Measurements from ENCODE around the gene VGLL4. TPM values are rescaled to one million over a fixed set of nuclear protein-coding genes. Genes with fewer than 3 reads are reported as not detected.

The VGLL4 gene
- total RNA-seq, 3 donors from 2014 or later, result 42.5 to 51.3 (median 46.4) TPM

GRCh38 chr3:11625376-11626083 is 18.2 kb downstream of the VGLL4 start:
- Histone ChIP-seq H3K4me3 (no peak overlapping the region), H3K9me3 (no peaks in the 10 kb centered on the region), H3K4me1 (ENCODE audit: low read depth) (peaks cover 62% of the 10 kb centered on the region), H3K36me3 (ENCODE audit: low read depth) (no peaks in the 10 kb centered on the region)
- intact Hi-C loops (cut with DNase I, micrococcal nuclease), result no loop called here
- TF ChIP-seq, protein P1, sequence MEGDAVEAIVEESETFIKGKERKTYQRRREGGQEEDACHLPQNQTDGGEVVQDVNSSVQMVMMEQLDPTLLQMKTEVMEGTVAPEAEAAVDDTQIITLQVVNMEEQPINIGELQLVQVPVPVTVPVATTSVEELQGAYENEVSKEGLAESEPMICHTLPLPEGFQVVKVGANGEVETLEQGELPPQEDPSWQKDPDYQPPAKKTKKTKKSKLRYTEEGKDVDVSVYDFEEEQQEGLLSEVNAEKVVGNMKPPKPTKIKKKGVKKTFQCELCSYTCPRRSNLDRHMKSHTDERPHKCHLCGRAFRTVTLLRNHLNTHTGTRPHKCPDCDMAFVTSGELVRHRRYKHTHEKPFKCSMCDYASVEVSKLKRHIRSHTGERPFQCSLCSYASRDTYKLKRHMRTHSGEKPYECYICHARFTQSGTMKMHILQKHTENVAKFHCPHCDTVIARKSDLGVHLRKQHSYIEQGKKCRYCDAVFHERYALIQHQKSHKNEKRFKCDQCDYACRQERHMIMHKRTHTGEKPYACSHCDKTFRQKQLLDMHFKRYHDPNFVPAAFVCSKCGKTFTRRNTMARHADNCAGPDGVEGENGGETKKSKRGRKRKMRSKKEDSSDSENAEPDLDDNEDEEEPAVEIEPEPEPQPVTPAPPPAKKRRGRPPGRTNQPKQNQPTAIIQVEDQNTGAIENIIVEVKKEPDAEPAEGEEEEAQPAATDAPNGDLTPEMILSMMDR (IDR thresholded peaks at IDR 0.05), result no peak
- DNase-seq (no peak), ATAC-seq (peak; percentile 68)

- DNase-seq (no peak), ATAC-seq (no peak)
- Histone ChIP-seq H3K4me3 (no peak overlapping the region), H3K9me3 (no peaks in the 10 kb centered on the region), H3K36me3 (ENCODE audit: low read depth) (no peaks in the 10 kb centered on the region), H3K4me1 (ENCODE audit: low read depth) (peaks cover 68% of the 10 kb centered on the region)
- intact Hi-C loops (cut with DNase I, micrococcal nuclease), result no loop called here
- TF ChIP-seq, protein P1 (IDR thresholded peaks at IDR 0.05), result no peak
Observed at GRCh38 chr3:11624704-11625375, 18.9 kb downstream of the VGLL4 start.

GRCh38 chr3:11624161-11624560 is 19.6 kb downstream of the VGLL4 start:
- peaks cover 68% of the 10 kb centered on the region for H3K4me1 ChIP-seq (ENCODE audit: low read depth)
- no peak for ATAC-seq

DNA sequence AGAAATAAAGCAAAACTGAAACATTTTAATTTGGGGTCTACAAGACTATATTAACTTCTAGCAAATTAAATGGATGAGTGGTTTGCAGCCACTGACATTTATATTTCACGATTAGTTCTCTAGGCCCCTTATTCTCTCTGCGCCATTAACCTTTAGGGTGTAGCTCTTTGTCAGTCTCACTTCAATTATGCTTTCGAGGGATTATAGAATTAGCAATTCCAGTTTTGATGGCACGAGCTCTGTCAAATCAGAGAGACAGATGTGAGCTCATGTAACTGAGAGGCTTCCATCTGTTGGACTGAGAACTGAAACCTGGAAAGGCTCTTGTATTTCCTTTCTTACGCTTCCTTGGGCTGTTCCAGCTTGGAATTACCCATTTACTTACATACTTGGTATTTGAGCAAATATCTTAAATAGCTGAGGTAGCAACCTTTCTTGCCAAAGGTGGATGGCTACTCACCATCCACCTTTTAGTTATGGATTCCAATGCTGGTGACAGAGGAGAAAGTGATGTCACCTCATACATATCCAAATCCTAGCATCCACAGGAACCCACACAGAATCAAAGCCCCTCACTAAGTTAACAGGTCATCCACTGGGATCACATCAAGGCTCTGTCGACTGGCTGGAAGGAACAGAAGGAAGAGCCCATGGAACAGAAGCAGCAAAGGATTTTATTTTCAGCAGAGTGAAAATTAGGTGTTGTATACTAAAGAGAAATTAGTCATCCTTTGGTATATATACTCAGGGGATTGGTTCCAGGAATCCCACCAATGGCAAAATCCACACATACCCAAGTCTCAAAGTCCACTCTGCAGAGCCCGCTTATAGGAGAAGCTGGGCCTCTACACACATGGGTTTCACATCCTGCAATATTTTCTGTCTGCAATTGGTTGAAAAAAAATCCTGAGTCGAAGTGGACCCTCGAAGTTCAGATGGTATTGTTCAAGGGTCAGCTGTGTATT is 20.8 kb downstream of the VGLL4 start:
- TF ChIP-seq, protein P1 (IDR thresholded peaks at IDR 0.05), result no peak
- DNase-seq, result no peak
- Histone ChIP-seq H3K4me3 (no peak overlapping the region), H3K36me3 (ENCODE audit: low read depth) (no peaks in the 10 kb centered on the region), H3K4me1 (ENCODE audit: low read depth) (peaks cover 66% of the 10 kb centered on the region), H3K9me3 (no peaks in the 10 kb centered on the region)
- intact Hi-C loops (cut with DNase I, micrococcal nuclease), result no loop called here
- no peak for ATAC-seq

More at GRCh38 chr3:11624161-11624560, 19.6 kb downstream of the VGLL4 start:
- Histone ChIP-seq H3K9me3 (no peaks in the 10 kb centered on the region), H3K4me3 (no peak overlapping the region), H3K36me3 (ENCODE audit: low read depth) (no peaks in the 10 kb centered on the region)
- TF ChIP-seq, protein P1 (IDR thresholded peaks at IDR 0.05), result no peak
- DNase-seq, result no peak
- intact Hi-C loops (cut with DNase I, micrococcal nuclease), result no loop called here

- Histone ChIP-seq H3K4me1 (ENCODE audit: low read depth) (peaks cover 58% of the 10 kb centered on the region), H3K9me3 (no peaks in the 10 kb centered on the region), H3K4me3 (no peak overlapping the region), H3K36me3 (ENCODE audit: low read depth) (no peaks in the 10 kb centered on the region)
- no peak for DNase-seq
- ATAC-seq, result no peak
- TF ChIP-seq, protein P1 (IDR thresholded peaks at IDR 0.05), result no peak
- intact Hi-C loops (cut with DNase I, micrococcal nuclease), result no loop called here
Observed at GRCh38 chr3:11621077-11621476, 22.6 kb downstream of the VGLL4 start.
